DMS153 treated with DMSO at 0.1 percent for 48 hours (cell line): Measurements from ENCODE around the gene RCN1.
"Not testable (repeated sequence)": the region's sequence is repeated elsewhere in the genome, so short reads cannot be mapped to it uniquely, and the experiment has no call there.

Experiments
- DNase-seq: peaks from one replicate; lab custom pipeline; 2025; ENCODE audit not compliant: unreplicated experiment; lab: John Stamatoyannopoulos, UW

Gene RCN1

GRCh38 chr11:32109592-32109991 is 18.7 kb downstream of the RCN1 start:
- no peak for DNase-seq

GRCh38 chr11:32110795-32111194 is 19.9 kb downstream of the RCN1 start:
- DNase-seq = no peak

- peak; percentile 9 for DNase-seq
Measured at GRCh38 chr11:32113200-32113919, 22.5 kb downstream of the RCN1 start.

- DNase-seq = no peak
Measured at GRCh38 chr11:32113920-32114203, 23.0 kb downstream of the RCN1 start.

GRCh38 chr11:32115446-32115845 is 24.6 kb downstream of the RCN1 start:
- DNase-seq = no peak

- DNase-seq = no peak
Measured at GRCh38 chr11:32116668-32117067, 25.8 kb downstream of the RCN1 start.

GRCh38 chr11:32118025-32118974 is 27.4 kb downstream of the RCN1 start:
- DNase-seq = no peak

- not testable (repeated sequence) for DNase-seq
Measured at GRCh38 chr11:32119139-32119538, 28.3 kb downstream of the RCN1 start.

- no peak for DNase-seq
Measured at GRCh38 chr11:32121012-32121411, 30.1 kb downstream of the RCN1 start.

GRCh38 chr11:32122200-32122599 is 31.3 kb downstream of the RCN1 start:
- DNase-seq = no peak

- no peak for DNase-seq
Measured at GRCh38 chr11:32131321-32131720, 40.4 kb downstream of the RCN1 start.

GRCh38 chr11:32136657-32137056 is 45.8 kb downstream of the RCN1 start:
- DNase-seq = no peak

GRCh38 chr11:32137263-32137662 is 46.4 kb downstream of the RCN1 start:
- DNase-seq = no peak

GRCh38 chr11:32137869-32138268 is 47.0 kb downstream of the RCN1 start:
- no peak for DNase-seq

GRCh38 chr11:32138902-32139301 is 48.0 kb downstream of the RCN1 start:
- no peak for DNase-seq

GRCh38 chr11:32139896-32140520 is 49.1 kb downstream of the RCN1 start:
- DNase-seq = no peak

- no peak for DNase-seq
Measured at GRCh38 chr11:32141745-32142546, 51.1 kb downstream of the RCN1 start.

- no peak for DNase-seq
Measured at GRCh38 chr11:32143378-32143777, 52.5 kb downstream of the RCN1 start.

- no peak for DNase-seq
Measured at GRCh38 chr11:32145282-32145681, 54.4 kb downstream of the RCN1 start.

- DNase-seq = no peak
Measured at GRCh38 chr11:32148895-32149294, 58.0 kb downstream of the RCN1 start.

- no peak for DNase-seq
Measured at GRCh38 chr11:32149748-32150147, 58.9 kb downstream of the RCN1 start.
